Measurements from ENCODE around the gene USP30. TPM values are rescaled to one million over a fixed set of nuclear protein-coding genes. Genes with fewer than 3 reads are reported as not detected.

USP30 gene
- total RNA-seq, 1 experiment from 2014 or later = 7.8 TPM

GRCh38 chr12:109121346-109121880 is 69.0 kb downstream of the USP30 start:
- Histone ChIP-seq H2BK5ac (ENCODE audit: insufficient read length, low read length) (no peak overlapping the region), H3K18ac (ENCODE audit: insufficient read length, low read depth, low read length) (no peak overlapping the region), H2BK20ac (ENCODE audit: low read depth, low read length, poor library complexity, severe bottlenecking) (no peak overlapping the region), H3K9ac (ENCODE audit: extremely low read depth, insufficient read length, low read length) (no peak overlapping the region), H4K91ac (ENCODE audit: insufficient read length, low read depth, low read length) (no peak overlapping the region), H3K79me1 (ENCODE audit: insufficient read depth, low read depth, low read length, poor library complexity, severe bottlenecking) (no peaks in the 10 kb centered on the region), H4K5ac (ENCODE audit: insufficient read length, low read depth, low read length) (no peak overlapping the region), H2AFZ (ENCODE audit: low read length) (no peak overlapping the region), H3K9me3 (ENCODE audit: control insufficient read depth, low read depth, low read length) (no peaks in the 10 kb centered on the region), H4K8ac (replicated peaks; ENCODE audit: insufficient read length, low read depth, low read length) (no peak overlapping the region), H3K79me2 (ENCODE audit: insufficient read depth, low read length) (no peaks in the 10 kb centered on the region), H3K4me2 (ENCODE audit: insufficient read depth, insufficient read length, low read length) (no peak overlapping the region), H3K4ac (ENCODE audit: low read depth, low read length) (no peak overlapping the region), H2BK12ac (ENCODE audit: insufficient read length, low read depth, low read length) (no peak overlapping the region), H3K27me3 (ENCODE audit: insufficient read depth, low read length) (no peaks in the 10 kb centered on the region), H3K56ac (ENCODE audit: insufficient read length, low read depth, low read length) (no peak overlapping the region), H2AK5ac (ENCODE audit: insufficient read length, low read length) (no peak overlapping the region), H3K23ac (ENCODE audit: insufficient read length, low read depth, low read length) (no peak overlapping the region), H4K20me1 (ENCODE audit: control insufficient read depth, insufficient read depth, insufficient read length) (no peaks in the 10 kb centered on the region), H3K23me2 (ENCODE audit: insufficient read length, low read depth, low read length, poor library complexity, severe bottlenecking) (no peaks in the 10 kb centered on the region), H3K14ac (ENCODE audit: insufficient read depth, low read length) (no peak overlapping the region; the same call in 1 of the 2 replicates), H3K4me1 (ENCODE audit: insufficient read depth, low read length) (peaks cover 6% of the 10 kb centered on the region), H3K27ac (ENCODE audit: insufficient read length, low read depth, low read length) (no peak overlapping the region), H2BK15ac (ENCODE audit: low read depth, low read length) (no peak overlapping the region), H3T11ph (ENCODE audit: low read length) (no peak overlapping the region), H2BK120ac (ENCODE audit: low read depth, low read length, poor library complexity, severe bottlenecking) (no peak overlapping the region)
- no peak for DNase-seq
- H3K27me3 Mint-ChIP-seq (ENCODE audit: low read depth) = no peaks in the 10 kb centered on the region
- no peak overlapping the region for H3K27ac Mint-ChIP-seq
- no peaks in the 10 kb centered on the region for H3K36me3 Mint-ChIP-seq (ENCODE audit: insufficient read depth in 1 of 3, low read depth in 3 of 3)
- TF ChIP-seq CTCF (conservative IDR thresholded peaks at IDR 0.05) = no peak
- H3K9me3 Mint-ChIP-seq = no peaks in the 10 kb centered on the region
- peaks cover 7 to 10% of the 10 kb centered on the region in 2 experiments; a peak in 3 of 4 replicates for H3K4me1 Mint-ChIP-seq
- no peak overlapping the region for H3K4me3 Mint-ChIP-seq
- no CpG with 5 or more reads among the region's 3 CpGs for WGBS (ENCODE audit: extremely low coverage, insufficient read length, low lambda C conversion rate)
